GM12878 (cell line): Measurements from ENCODE around the gene USP36. TPM values are rescaled to one million over a fixed set of nuclear protein-coding genes. Genes with fewer than 3 reads are reported as not detected.

Experiments used
- ATAC-seq: fragments of 200-7000 bp; cut with Tn5 transposase; 3 replicates; pipeline ENCODE4 v1.9.1; 2020; ENCODE audit warnings: mild to moderate bottlenecking, moderate library complexity
- BruUV-seq: library from RNA; stranded (reverse); fragments of 400-500 nt; replicated peaks from 2 replicates; lab custom pipeline; 2021; lab: Mats Ljungman, UMichigan
- CTCF ChIA-PET: fragments of 300-600 bp; sonication (Branson Sonifier 250); formaldehyde crosslinking; extraction: SDS; loops from one replicate; lab custom pipeline; 2021; ENCODE audit warnings: inconsistent platforms; lab: Yijun Ruan, JAX
- POLR2A ChIA-PET: fragments of 350-600 bp; formaldehyde crosslinking; extraction: SDS; loops from one replicate; lab custom pipeline; 2021; ENCODE audit warnings: inconsistent platforms; lab: Charles Lee
- RAD21 ChIA-PET: fragments of 300-600 bp; sonication (Branson Sonifier 250); formaldehyde crosslinking; loops from one replicate; lab custom pipeline; 2023; ENCODE audit warnings: antibody characterized with exemption; ENCODE audit not compliant: unreplicated experiment; lab: Charles Lee
- SMC1A ChIA-PET: fragments of 300-600 bp; sonication (Branson Sonifier 250); formaldehyde crosslinking; loops from one replicate; lab custom pipeline; 2023; ENCODE audit not compliant: unreplicated experiment, uncharacterized antibody; lab: Charles Lee
- DNase-seq: peaks from one replicate; pipeline ENCODE4 v3.0.0-alpha.2; 2011; ENCODE audit warnings: low read depth, low spot score
- FAIRE-seq: peaks from 3 replicates; lab custom pipeline; 2011; peaks lifted over from hg19 to GRCh38; lab: Jason Lieb, UNC
- H2AFZ ChIP-seq: 2 replicates; pipeline ENCODE4 v1.6.0; 2011; ENCODE audit warnings: low read depth, low read length, control low read depth; ENCODE audit not compliant: control insufficient read depth
- H3K27ac ChIP-seq: 2 replicates; pipeline ENCODE4 v1.5.1; 2011; ENCODE audit warnings: control low read depth; ENCODE audit not compliant: control insufficient read depth, insufficient read depth
- H3K27me3 ChIP-seq, 2 experiments: replicated peaks in 1 of 2; 2 replicates each; pipeline versions ENCODE4 v1.6.0 to v1.6.1; 2011; ENCODE audit warnings: low read length in 1 of 2; ENCODE audit not compliant: control insufficient read depth in 2 of 2, insufficient read depth in 2 of 2
- H3K36me3 ChIP-seq, 2 experiments: 2 replicates each; pipeline ENCODE4 v1.5.1; 2011; ENCODE audit warnings: low read length in 1 of 2; ENCODE audit not compliant: control insufficient read depth in 2 of 2, insufficient read depth in 2 of 2
- H3K4me1 ChIP-seq: 2 replicates; pipeline ENCODE4 v1.6.1; 2011; ENCODE audit warnings: mild to moderate bottlenecking, low read length, moderate library complexity, mixed read lengths; ENCODE audit not compliant: control insufficient read depth, insufficient read depth
- H3K4me2 ChIP-seq: 2 replicates; pipeline ENCODE4 v1.6.0; 2011; ENCODE audit warnings: control low read depth; ENCODE audit not compliant: control insufficient read depth, insufficient read depth
- H3K4me3 ChIP-seq: fragments of 200-600 bp; sonication (generic); 2 replicates; pipeline ENCODE4 v1.5.1; 2016
- H3K79me2 ChIP-seq: 2 replicates; pipeline ENCODE4 v1.6.0; 2011; ENCODE audit warnings: low read length; ENCODE audit not compliant: control insufficient read depth, insufficient read depth
- H3K9ac ChIP-seq: 2 replicates; pipeline ENCODE4 v1.8.0; 2011; ENCODE audit warnings: low read length, control low read depth, mixed read lengths; ENCODE audit not compliant: control insufficient read depth, insufficient read depth
- H3K9me3 ChIP-seq: replicated peaks from 3 replicates; pipeline ENCODE4 v1.5.1; 2011; ENCODE audit warnings: mild to moderate bottlenecking, low read length; ENCODE audit not compliant: control insufficient read depth, insufficient read depth
- H4K20me1 ChIP-seq: 2 replicates; pipeline ENCODE4 v1.6.0; 2011; ENCODE audit not compliant: control insufficient read depth, insufficient read depth
- BACH1 ChIP-seq: fragments of 450-650 bp; IDR thresholded peaks from 2 replicates; pipeline ENCODE4 v1.6.1; 2017; ENCODE audit warnings: mild to moderate bottlenecking, borderline replicate concordance
- BHLHE40 ChIP-seq, 2 experiments: fragments of 450-650 bp in 1 of 2; IDR thresholded peaks; 2 replicates each; pipeline ENCODE4 v1.6.1; 2011 to 2017; ENCODE audit warnings: low read depth in 2 of 2, borderline replicate concordance in 1 of 2, improper control_type of control experiment in 1 of 2, low read length in 1 of 2, mild to moderate bottlenecking in 1 of 2
- BMI1 ChIP-seq: fragments of 450-650 bp; IDR thresholded peaks from 2 replicates; pipeline ENCODE4 v1.6.1; 2016; ENCODE audit warnings: mild to moderate bottlenecking, moderate library complexity, borderline replicate concordance
- BRCA1 ChIP-seq: IDR thresholded peaks from 2 replicates; pipeline ENCODE4 v1.6.1; 2011; ENCODE audit warnings: low read depth, low read length, improper control_type of control experiment
- CBX5 ChIP-seq: sonication (generic); IDR thresholded peaks from 2 replicates; pipeline ENCODE4 v1.6.1; 2016; ENCODE audit warnings: low read depth, moderate library complexity, mild to moderate bottlenecking, inconsistent platforms
- EP300 ChIP-seq, 2 experiments: fragments of 150-350 bp in 1 of 2; IDR thresholded peaks; 2 replicates each; pipeline ENCODE4 v1.6.1; 2011 to 2012; ENCODE audit warnings: low read depth in 2 of 2, low read length in 2 of 2, borderline replicate concordance in 1 of 2, improper control_type of control experiment in 1 of 2, inconsistent platforms in 1 of 2; ENCODE audit not compliant: control insufficient read depth in 1 of 2
- MXI1 ChIP-seq: fragments of 150-350 bp; IDR thresholded peaks from 2 replicates; pipeline ENCODE4 v1.6.1; 2011; ENCODE audit warnings: low read depth, mild to moderate bottlenecking, inconsistent platforms, low read length, improper control_type of control experiment
- MYB ChIP-seq: fragments of 150-350 bp; IDR thresholded peaks from 2 replicates; pipeline ENCODE4 v1.6.1; 2014; ENCODE audit warnings: mild to moderate bottlenecking, low read depth, low read length, borderline replicate concordance
- POLR2A ChIP-seq: IDR thresholded peaks from 2 replicates; pipeline ENCODE4 v1.6.1; 2011; ENCODE audit warnings: low read depth, mild to moderate bottlenecking, low read length
- RCOR1 ChIP-seq: conservative IDR thresholded peaks from 2 replicates; pipeline ENCODE4 v1.6.1; 2012; ENCODE audit warnings: low read depth, low read length, improper control_type of control experiment
- RFX5 ChIP-seq: IDR thresholded peaks from 2 replicates; pipeline ENCODE4 v1.6.1; 2011; ENCODE audit warnings: low read depth, low read length, improper control_type of control experiment
- SREBF2 ChIP-seq: IDR thresholded peaks from 2 replicates; pipeline ENCODE4 v1.6.1; 2012; ENCODE audit warnings: mild to moderate bottlenecking, low read length
- ZNF384 ChIP-seq: IDR thresholded peaks from 2 replicates; pipeline ENCODE4 v1.6.1; 2012; ENCODE audit warnings: low read depth, mild to moderate bottlenecking, low read length, improper control_type of control experiment, borderline replicate concordance
- WGBS: methylation state at CpG from one replicate; pipeline ENCODE4 v1.1.6; 2016; ENCODE audit warnings: low lambda C conversion rate; ENCODE audit not compliant: insufficient replicate concordance, insufficient coverage; ENCODE audit errors: missing lambda C conversion rate; 5-methylcytosine and 5-hydroxymethylcytosine counted together
- in situ Hi-C: fragments of 300-500 bp; cut with MboI; formaldehyde crosslinking; loops from 9 replicates; pipeline ENCODE4 v1.14.3; 2018; ENCODE audit warnings: mixed read lengths
- intact Hi-C: fragments of 100-400 bp; cut with micrococcal nuclease; formaldehyde crosslinking; loops from one replicate; pipeline ENCODE4 v1.14.2; 2022; ENCODE audit not compliant: unreplicated experiment
- polyA plus RNA-seq, 11 experiments: library from polyadenylated mRNA; depleted of rRNA in 4 of 11; unstranded in 6 of 11; stranded (reverse) in 5 of 11; fragments of >200 nt; fragmentation: Nextera tagmentation in 4 of 11; fragmentation: Illumina TruSeq in 1 of 11; extraction: Ambion mirVana in 4 of 11; extraction: Trizol in 1 of 11; gene quantifications; 1 replicate in 1 of 11; 2 replicates in 10 of 11; pipeline versions ENCODE4 v1.2.1 to v1.2.3, GENCODE V29; 2011 to 2016; ENCODE audit warnings: inconsistent platforms in 2 of 11, missing spikeins in 2 of 11, low read depth in 1 of 11
- total RNA-seq, 4 experiments: library from RNA; depleted of rRNA in 3 of 4; stranded (reverse); fragments of >200 nt in 3 of 4; fragmentation: Illumina TruSeq in 1 of 4; extraction: Trizol in 1 of 4; gene quantifications; 2 replicates each; pipeline versions ENCODE4 v1.2.1 to v1.2.3, GENCODE V29; 2013 to 2021
- TF ChIP-seq, protein P1 (sequence below): fragments of 450-650 bp; IDR thresholded peaks from 2 replicates; pipeline ENCODE4 v1.6.1; 2018; ENCODE audit warnings: borderline replicate concordance, mild to moderate bottlenecking; ENCODE audit not compliant: partially characterized antibody

Gene USP36
- total and polyA plus RNA-seq, 10 of the 15 experiments (the other 5 are each of a cell fraction or from before 2014, with no cell fraction given), result 7.2 to 65.7 (median 33.6) TPM

- Histone ChIP-seq H3K9ac (no peak overlapping the region), H4K20me1 (no peaks in the 10 kb centered on the region; the same call in 1 of the 2 replicates), H3K36me3 (0 out of 4 replicates have a peak, but pooled peaks cover 0 to 4% of the 10 kb centered on the region in 2 experiments), H3K4me2 (no peak overlapping the region), H3K4me3 (no peak overlapping the region), H2AFZ (no peak overlapping the region), H3K4me1 (peaks cover 42% of the 10 kb centered on the region), H3K9me3 (no peaks in the 10 kb centered on the region; the same call in 2 of the 3 replicates), H3K27ac (no peak overlapping the region), H3K27me3 (no peaks in the 10 kb centered on the region), H3K79me2 (peaks cover 94% of the 10 kb centered on the region)
- WGBS, result 94% methylated on average over 8 of the region's 8 CpGs
- no TSS peak for BruUV-seq
- ChIA-PET RAD21 (no interaction called here), CTCF (no interaction called here), SMC1A (interaction anchor here (0.7 to 1.1 kb wide), 2 partner anchors 11 to 16 kb away, joined by 3 to 4 read pairs; no protein-coding TSS in a partner anchor), POLR2A (interaction anchor here (8.3 to 12.8 kb wide), 2 partner anchors 14 to 27 kb away, joined by 67 to 131 read pairs; no protein-coding TSS in a partner anchor)
- intact Hi-C loops, result no loop called here
- FAIRE-seq, result no peak
- in situ Hi-C loops, result no loop called here
- DNase-seq, result no peak
- TF ChIP-seq BRCA1, result no peak
- TF ChIP-seq ZNF384, result no peak
- no peak for TF ChIP-seq MYB
- no peak for TF ChIP-seq RFX5
- TF ChIP-seq POLR2A, result no peak
- TF ChIP-seq EP300 (IDR thresholded peaks at IDR 0.05; ENCODE audit: borderline replicate concordance in 1 of 2, control insufficient read depth in 1 of 2, low read depth in 2 of 2, low read length in 2 of 2), result no peak
- no peak for TF ChIP-seq BACH1
- TF ChIP-seq BHLHE40 (IDR thresholded peaks at IDR 0.05; ENCODE audit: borderline replicate concordance in 1 of 2, low read depth in 2 of 2, low read length in 1 of 2), result no peak
- no peak for TF ChIP-seq CBX5
- no peak for TF ChIP-seq RCOR1
- no peak for TF ChIP-seq SREBF2
- TF ChIP-seq, protein P1, sequence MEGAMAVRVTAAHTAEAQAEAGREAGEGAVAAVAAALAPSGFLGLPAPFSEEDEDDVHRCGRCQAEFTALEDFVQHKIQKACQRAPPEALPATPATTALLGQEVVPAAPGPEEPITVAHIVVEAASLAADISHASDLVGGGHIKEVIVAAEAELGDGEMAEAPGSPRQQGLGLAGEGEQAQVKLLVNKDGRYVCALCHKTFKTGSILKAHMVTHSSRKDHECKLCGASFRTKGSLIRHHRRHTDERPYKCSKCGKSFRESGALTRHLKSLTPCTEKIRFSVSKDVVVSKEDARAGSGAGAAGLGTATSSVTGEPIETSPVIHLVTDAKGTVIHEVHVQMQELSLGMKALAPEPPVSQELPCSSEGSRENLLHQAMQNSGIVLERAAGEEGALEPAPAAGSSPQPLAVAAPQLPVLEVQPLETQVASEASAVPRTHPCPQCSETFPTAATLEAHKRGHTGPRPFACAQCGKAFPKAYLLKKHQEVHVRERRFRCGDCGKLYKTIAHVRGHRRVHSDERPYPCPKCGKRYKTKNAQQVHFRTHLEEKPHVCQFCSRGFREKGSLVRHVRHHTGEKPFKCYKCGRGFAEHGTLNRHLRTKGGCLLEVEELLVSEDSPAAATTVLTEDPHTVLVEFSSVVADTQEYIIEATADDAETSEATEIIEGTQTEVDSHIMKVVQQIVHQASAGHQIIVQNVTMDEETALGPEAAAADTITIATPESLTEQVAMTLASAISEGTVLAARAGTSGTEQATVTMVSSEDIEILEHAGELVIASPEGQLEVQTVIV, result no peak
- TF ChIP-seq BMI1, result no peak
- TF ChIP-seq MXI1, result no peak
- ATAC-seq, result no peak
Measured at GRCh38 chr17:78764871-78765270, 75.7 kb downstream of the USP36 start.
